G401 (cell line): ENCODE measurements around the gene CUTA. TPM values are rescaled to one million over a fixed set of nuclear protein-coding genes. Genes with fewer than 3 reads are reported as not detected.
"Not testable (repeated sequence)": the region's sequence is repeated elsewhere in the genome, so short reads cannot be mapped to it uniquely, and the experiment has no call there.

Experiments used
- DNase-seq: peaks from one replicate; pipeline ENCODE4 v3.0.0-alpha.2; 2015; ENCODE audit warnings: low spot score
- in situ Hi-C: cut with HindIII; loops from 2 replicates; pipeline ENCODE4 v1.10.0; 2016; ENCODE audit warnings: low sequenced_read_pairs, mixed read lengths
- total RNA-seq: library from RNA; depleted of rRNA; stranded (reverse); fragments of >200 nt; shearing (Covaris generic); gene quantifications from 2 replicates; pipeline ENCODE4 v1.2.3, GENCODE V29; 2014

CUTA gene
- total RNA-seq, 1 experiment from 2014 or later, result 304 TPM

DNA sequence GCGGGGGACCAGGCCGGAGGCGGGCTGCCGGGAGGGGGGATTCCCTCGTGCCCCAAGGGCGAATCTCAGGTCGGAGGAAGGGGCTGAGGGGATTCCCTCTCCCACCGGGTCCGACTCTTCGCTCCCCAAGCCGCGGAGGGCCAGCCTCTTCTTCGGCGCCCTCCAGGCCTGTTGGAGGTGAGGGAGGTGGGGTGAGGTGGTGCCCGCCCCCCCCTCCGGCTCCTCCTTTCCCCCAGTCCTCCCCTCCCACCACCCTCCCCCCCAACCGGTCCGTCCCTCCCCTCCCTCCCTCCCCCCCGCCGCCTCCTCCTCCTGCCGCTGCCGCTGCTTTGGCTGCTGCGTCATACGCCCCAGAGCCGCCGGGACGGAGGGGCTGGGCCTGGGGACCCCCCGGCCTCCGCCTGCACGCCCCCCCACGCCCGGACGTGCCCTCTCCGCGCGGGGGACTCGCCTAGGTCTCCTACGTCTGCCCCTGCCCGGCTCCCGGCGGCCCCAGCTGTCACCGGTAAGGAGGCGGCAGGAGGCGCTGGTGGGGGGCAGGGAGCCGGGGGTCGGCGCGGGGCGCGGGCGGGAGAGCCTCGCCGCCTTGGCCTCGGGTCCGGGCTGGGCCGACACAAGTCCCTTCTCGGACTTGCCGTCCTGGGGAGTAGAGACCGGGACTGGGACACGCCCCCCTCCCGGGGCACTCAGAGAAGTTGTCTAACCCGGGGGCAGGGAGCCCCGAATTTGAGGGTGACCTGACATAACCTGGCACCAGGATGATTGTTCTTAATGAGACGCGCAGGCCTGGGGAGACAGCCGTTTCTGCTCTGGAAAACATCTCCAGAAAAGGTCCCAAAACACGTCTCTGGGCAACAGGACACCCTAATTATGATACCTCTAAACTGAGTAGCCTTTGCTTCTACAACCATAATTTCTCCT, 6.9 kb downstream of the CUTA start, which contains the start of gene PHF1:
Gene PHF1, plus strand, starts transcription at position 304 of the 921 bp plus-strand sequence. CDS start 1,250 bp downstream, outside the sequence.
- in situ Hi-C loops, result no loop called here
- DNase-seq, result no peak

DNA sequence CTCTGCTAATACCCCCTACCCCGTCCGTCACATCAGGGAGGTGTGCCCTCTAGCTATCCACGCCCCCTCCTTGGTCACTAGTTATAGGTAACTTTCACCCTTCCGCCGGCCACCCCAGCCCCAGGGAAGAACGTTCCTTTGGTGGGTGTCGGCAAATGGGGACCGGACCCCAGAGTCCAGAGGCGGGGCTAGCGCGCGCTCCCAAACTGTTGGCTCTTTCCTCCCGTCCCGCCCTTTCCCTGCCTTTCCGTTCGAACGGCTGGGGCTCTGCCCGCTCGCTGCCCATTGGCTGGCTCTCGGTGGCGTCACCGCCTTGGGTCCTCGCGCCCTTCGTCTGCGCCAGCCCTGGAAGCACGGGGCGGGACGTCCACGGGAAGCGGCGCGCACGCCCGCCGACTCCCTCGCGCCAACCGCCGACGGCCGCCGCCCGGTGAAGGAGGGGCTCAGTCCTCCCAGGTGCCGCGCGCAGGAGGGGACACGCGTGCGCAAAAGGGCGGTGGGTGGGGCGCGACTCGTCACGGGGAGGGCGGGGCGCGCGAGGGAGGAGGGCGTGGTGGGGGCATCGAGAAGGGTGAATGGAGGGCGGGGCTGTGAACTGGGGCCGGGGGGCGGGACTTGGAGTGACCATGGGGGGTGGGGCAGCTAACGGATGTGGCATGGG, 7.7 kb downstream of the CUTA start:
- peak; percentile 97 for DNase-seq
- in situ Hi-C loops, result no loop called here

DNA sequence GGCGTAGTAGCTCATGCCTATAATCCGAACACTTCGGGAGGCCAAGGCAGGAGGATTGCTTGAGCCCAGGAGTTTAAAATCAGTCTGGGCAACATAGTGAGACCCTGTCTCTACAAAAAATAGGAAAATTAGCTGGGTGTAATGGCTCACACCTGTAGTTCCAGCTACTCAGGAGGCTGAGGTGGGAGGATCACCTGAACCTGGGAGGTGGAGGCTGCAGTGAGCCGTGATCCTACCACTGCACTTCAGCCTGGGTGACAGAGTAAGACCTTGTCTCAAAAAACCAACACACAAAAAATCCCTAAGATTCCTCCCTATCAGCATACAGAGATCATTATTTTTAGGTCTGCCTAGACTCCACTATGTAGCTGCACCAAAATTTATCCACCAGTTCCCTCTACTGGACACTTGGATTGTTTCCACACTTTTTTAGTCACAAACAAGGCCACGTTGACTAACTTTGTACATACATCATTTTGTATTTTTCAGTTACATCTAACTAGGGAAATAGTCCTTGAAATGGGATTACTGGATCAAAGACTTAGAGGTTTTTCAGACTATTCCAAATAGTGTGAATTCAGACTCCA, 10.7 kb downstream of the CUTA start:
- in situ Hi-C loops, result no loop called here

DNA sequence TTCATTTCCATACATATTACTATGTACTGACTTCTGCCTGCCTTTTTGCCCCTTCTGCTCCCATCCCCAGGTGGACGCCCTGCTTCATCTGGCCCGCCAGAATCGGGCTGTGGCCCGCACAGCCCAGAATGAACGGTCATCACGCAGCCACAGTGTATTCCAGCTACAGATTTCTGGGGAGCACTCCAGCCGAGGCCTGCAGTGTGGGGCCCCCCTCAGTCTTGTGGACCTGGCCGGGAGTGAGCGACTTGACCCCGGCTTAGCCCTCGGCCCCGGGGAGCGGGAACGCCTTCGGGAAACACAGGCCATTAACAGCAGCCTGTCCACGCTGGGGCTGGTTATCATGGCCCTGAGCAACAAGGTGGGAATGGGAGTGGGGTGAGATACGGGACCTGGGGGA, 11.8 kb downstream of the CUTA start:
- in situ Hi-C loops, result no loop called here
- no peak for DNase-seq

More for the DNA sequence above, 10.7 kb downstream of the CUTA start:
- peak; percentile 38 for DNase-seq

DNA sequence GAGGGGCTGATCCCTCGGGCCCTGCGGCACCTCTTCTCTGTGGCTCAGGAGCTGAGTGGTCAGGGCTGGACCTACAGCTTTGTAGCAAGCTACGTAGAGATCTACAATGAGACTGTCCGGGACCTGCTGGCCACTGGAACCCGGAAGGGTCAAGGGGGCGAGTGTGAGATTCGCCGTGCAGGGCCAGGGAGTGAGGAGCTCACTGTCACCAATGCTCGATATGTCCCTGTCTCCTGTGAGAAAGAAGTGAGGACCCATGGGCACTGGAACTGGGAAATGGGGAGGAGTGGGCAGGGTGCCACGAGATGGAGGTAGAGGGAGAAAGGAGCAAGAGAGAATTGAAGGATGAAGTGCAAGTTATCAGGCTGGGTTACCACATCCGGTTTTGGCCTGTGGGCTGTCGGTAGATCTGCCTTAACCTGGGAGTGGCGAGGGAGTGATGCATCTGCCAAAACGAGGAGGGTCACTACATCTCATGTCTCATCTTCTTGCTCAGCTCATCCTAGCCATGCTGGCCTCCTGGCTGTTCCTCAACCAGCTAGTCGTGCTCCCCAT, 12.4 kb downstream of the CUTA start:
- in situ Hi-C loops, result no loop called here
- DNase-seq, result no peak

DNA sequence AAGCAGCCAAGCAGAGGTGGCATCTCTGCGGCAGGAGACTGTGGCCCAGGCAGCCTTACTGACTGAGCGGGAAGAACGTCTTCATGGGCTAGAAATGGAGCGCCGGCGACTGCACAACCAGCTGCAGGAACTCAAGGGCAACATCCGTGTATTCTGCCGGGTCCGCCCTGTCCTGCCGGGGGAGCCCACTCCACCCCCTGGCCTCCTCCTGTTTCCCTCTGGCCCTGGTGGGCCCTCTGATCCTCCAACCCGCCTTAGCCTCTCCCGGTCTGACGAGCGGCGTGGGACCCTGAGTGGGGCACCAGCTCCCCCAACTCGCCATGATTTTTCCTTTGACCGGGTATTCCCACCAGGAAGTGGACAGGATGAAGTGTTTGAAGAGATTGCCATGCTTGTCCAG, 13.0 kb downstream of the CUTA start:
- in situ Hi-C loops, result no loop called here
- no peak for DNase-seq

DNA sequence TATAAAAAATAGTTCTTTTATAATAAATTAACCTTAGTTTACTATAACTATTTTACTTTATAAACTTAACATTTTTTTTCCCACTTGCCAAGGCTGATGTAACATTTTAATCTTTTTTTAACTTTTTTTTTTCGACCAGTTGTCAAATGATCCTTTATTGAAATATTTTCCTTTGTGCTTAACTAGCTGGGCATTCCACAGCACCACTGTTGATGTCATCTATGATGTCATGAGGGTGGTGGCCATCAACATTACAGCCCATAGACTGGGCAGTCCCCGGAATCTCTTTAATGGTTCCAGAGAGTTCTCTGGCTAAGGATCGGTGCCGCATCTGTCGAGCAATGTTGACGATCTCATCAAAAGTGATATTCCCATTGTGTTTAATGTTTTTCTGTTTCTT, 18.0 kb downstream of the CUTA start:
- DNase-seq, in situ Hi-C loops: not testable (repeated sequence)

DNA sequence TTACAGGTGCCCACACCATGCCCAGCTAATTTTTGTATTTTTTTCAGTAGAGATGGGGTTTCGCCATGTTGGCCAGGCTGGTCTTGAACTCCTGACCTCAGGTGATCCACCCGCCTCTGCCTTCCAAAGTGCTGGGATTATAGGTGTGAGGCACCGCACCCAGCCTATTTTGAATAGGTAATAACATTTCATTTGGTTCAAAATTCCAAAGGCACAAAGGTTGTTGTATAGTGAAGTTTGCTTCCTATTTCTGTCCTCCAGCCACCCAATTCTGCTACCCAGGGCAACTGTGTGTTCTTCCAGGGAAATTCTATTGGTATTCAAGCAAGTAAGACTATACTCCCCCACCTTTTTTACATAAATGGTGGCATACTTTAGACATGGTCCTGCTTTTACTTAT, 19.3 kb downstream of the CUTA start:
- in situ Hi-C loops, DNase-seq: not testable (repeated sequence)

DNA sequence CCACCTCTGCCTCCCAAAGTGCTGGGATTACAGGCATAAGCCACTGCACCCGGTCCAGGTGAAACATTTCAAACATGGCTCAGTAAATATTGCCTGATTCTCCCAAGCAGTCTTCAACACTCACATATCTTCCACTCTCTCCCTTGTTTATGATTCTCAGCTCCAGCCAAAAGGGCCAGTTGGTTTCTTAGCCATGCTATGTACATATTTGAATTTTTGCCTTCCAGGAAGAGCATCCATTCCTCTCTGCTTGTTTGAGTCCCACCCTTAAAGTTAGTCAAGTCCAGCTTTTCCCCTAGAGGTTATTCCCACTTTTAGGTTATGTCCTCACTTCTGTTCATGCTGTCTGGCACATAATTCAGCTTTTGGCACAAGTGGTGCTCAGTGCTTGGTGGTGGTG, 20.4 kb downstream of the CUTA start:
- no peak for DNase-seq
- in situ Hi-C loops, result no loop called here

DNA sequence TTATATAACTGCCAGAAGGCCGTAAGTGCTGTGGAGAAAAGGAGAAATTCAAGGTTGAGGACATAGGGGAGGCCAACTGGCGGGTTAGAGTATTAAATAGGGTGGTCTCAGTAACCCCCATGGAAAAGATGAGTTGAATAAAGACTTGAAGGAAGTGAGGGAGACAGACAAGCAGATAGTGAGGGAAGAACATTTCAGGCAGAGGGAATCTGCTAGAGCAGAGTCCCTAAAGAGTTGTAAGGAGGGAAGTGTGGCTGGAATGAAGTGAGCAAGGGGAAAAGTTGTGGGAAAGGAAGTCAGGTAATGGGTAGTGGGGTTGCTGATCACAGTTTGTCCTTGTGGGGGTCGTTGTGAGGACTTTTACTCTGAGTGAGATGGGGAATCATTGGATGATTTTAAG, 24.9 kb downstream of the CUTA start:
- no peak for DNase-seq
- in situ Hi-C loops, result no loop called here

DNA sequence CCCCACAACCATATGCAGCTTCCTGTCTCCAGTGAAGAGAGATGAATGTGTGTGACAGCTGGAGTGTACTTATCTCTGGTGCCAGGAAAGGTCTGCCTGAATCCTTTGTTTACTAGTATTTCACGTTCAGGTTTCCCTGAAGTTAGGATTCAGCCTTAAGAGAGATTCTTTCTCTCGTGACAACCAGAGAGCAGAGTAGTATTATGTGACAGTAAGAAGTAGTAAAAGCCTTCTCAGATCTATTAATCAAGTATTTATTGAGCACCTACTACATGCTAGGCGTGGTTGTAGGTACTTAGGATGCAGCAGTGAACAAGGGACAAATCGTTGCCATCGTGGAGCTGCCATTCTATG, 25.3 kb downstream of the CUTA start:
- no peak for DNase-seq
- in situ Hi-C loops, result no loop called here

DNA sequence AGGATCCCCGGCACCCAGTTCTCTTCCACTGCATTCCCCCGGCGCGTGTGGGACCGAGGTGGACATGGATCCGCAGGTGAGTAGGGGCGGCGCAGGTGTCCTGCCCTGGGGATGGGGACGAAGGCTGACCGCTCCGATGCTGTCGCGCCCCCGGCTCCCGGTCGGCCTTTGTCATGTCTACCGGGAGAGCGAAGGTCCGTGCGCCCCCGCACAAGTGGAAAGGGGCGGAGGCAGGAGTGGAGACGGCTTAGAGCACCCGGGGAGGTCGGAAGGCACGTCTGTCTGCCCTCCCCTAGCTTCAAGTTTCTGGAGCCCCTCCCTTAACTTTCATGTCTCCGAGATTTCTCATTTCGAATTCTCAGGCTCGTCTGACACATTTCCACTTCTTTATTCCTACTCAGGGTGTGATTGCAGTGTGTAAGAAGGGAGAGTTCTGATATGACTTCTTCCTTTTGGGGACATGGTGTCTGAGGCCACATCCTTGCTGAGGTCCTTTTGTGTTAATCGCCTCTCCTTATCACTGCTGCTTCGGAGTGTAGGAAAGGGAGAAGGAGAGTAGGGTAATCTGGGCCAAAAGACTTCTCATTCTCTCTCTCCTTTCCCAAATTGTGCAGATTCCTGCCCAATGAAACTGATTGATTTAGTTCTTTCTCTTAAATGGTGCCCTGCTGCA, 25.8 kb downstream of the CUTA start:
- in situ Hi-C loops, result no loop called here
- DNase-seq, result no peak

DNA sequence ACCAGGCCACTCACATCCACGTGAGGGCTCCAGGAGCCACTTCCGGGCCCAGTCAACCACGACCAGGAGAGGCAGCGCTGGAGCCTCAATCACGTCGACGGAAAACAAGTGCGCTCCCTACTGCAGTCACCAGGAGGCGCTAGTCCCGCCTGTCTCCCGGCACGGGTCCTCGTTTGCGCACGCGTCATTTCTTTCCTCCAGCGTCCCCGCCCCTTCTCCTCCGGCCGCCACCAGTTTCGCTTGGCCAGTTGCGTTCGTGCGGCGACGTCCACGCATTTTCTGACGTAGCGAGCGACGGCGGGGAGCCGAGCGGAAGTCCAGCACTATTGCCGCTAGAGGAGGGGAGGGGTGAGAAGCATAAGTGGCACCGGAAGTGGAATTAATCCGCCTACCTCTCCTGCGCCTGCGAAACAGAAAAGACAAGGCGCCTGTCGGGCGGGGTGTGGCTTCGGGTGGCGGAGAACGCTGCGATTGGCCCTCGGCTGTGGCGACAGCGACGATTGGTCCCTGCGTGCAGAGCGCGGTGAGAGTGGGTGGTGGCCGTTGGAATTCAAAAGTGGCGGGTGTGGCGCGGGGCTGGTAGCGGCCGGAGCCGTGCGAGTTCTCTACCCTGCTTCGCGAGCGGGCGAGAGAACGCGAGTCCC, 26.5 kb downstream of the CUTA start, which contains the start of gene KIFC1:
Gene KIFC1, plus strand, starts transcription at position 546 of the 644 bp plus-strand sequence. CDS start 163 bp downstream, outside the sequence.
- peak; percentile 100 for DNase-seq
- in situ Hi-C loops, result no loop called here

DNA sequence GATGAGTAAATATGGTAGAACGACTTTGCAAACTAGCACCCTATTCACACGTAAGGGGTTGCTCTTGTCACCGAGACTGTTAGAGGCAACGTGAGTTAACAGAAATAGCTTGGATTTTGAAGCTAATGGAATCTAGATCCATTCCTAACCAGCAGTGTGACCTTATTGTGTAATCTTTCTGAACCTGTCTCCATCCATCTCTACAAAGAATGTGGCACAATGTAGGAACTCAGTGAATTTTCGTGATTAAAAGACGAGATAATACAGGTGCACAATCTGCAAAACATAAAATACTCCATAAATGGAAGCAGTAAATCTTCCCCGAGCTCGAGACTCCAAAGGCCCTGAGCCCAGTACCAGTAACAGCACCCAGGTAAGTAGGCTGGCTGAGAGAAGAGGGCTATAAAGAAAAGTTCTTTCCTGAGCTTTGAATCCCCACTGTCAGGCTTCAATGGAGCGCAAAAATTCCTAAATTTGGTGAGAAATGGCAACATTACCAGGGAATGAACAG, 27.1 kb downstream of the CUTA start:
- no peak for DNase-seq
- in situ Hi-C loops, result no loop called here

DNA sequence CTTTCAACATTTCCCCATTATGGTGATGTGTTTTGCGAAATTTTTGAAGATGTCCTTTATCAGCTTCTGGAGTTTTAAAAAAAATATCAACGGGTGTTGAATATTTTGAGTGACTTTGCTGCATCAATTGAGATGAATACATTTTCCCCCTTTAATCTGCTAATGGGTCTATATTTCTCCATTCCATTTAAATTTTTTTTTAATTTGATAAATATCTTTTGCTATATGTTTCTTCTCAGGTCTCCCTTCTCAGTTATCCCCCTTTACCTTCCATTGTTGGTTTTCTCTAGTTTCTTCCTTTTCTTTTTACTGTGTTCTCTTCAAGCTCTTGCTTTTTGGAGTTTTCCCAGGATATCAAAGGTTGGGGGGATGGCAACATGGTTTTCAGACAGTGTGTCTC, 27.7 kb downstream of the CUTA start:
- DNase-seq, result no peak
- in situ Hi-C loops, result no loop called here

DNA sequence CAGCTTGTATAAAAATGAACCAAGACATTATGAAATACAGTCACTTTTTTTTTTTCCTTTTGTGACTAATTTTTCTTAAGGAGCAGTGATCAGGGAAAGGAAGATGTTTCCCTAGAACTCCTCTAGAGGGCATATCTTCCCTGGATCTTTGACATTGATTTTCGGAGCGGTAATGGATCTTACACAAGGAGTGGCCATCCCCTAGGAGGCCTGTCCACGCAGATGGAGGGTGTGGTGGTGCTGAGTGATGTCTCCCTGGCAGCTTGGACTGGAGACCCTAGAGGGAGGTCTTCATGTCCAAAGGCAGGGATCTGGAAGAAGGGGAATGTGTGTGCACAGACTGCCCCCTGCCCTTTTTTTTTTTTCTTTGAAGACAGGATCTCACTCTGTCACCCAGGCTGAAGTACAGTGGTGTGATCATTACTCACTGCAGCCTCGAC, 33.3 kb downstream of the CUTA start:
- DNase-seq, result peak; percentile 27

DNA sequence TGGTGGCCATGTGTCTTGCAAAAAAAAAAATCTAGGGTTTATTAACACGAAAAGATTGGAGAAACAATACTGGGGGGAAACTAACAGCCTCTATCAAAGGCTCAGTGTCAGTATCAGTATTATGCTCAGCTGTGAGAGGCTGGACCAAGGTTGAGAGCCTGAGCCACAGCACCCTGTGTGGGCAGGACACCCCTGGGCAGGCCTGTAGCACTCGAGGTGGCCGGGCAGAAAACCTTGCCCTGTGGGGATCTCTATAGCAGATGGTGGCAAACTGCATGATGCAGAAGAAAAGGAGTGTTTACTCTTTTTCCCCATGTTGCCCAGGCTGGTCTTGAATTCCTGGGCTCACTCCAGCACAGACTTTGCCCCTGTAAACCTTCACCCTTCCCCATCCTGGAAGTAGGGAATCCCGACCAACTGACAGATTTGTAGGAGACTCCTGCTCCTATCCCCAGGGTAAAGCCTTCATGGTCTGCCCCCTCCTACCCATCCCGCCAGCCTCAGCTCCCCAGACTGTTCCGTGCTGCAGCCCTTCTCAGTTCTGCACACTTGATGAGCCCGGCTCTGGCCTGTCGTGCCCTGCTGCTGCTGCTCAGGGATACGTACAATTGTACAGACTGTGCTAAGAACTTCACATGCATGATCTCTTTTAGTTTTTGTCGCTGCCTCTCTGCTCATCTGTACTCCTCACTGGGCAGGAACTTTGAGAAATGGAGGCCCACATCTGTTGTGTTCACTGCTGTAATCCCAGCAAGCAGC, 34.3 kb downstream of the CUTA start:
- DNase-seq, result no peak
- in situ Hi-C loops, result no loop called here

More for the DNA sequence above, 33.3 kb downstream of the CUTA start:
- in situ Hi-C loops, result no loop called here
